Mesenchymal stem cell (in vitro differentiated cells and primary cell): Measurements from ENCODE around the gene KCND2.

Experiments used
- DNase-seq: peaks from one replicate; pipeline ENCODE4 v3.0.0-alpha.2; 2013
- H2AFZ ChIP-seq: one replicate; pipeline ENCODE4 v1.6.1; 2013; ENCODE audit warnings: low read depth, mild to moderate bottlenecking, control low read depth, inconsistent platforms, low read length, moderate library complexity
- H2AK5ac ChIP-seq: 2 replicates; pipeline ENCODE4 v1.6.1; 2013; ENCODE audit warnings: low read length, moderate library complexity, mild to moderate bottlenecking, inconsistent platforms; ENCODE audit not compliant: severe bottlenecking
- H2BK120ac ChIP-seq: one replicate; pipeline ENCODE4 v1.6.1; 2013; ENCODE audit warnings: low read depth, mild to moderate bottlenecking, inconsistent platforms, low read length, moderate library complexity
- H2BK12ac ChIP-seq, 2 experiments: one replicate each; pipeline ENCODE4 v1.6.1; 2013; ENCODE audit warnings: inconsistent platforms in 2 of 2, low read length in 2 of 2, mild to moderate bottlenecking in 2 of 2, moderate library complexity in 2 of 2, control low read depth in 1 of 2
- H2BK15ac ChIP-seq: one replicate; pipeline ENCODE4 v1.6.1; 2013; ENCODE audit warnings: mild to moderate bottlenecking, low read depth, inconsistent platforms; ENCODE audit not compliant: poor library complexity, severe bottlenecking
- H2BK5ac ChIP-seq: 2 replicates; pipeline ENCODE4 v1.6.1; 2013; ENCODE audit warnings: low read depth, mild to moderate bottlenecking, low read length, control low read depth, inconsistent platforms; ENCODE audit not compliant: poor library complexity, severe bottlenecking
- H3K14ac ChIP-seq, 2 experiments: one replicate each; pipeline ENCODE4 v1.6.1; 2013; ENCODE audit warnings: inconsistent platforms in 2 of 2, low read length in 2 of 2, control low read depth in 1 of 2, mild to moderate bottlenecking in 1 of 2, moderate library complexity in 1 of 2
- H3K18ac ChIP-seq, 2 experiments: one replicate each; pipeline ENCODE4 v1.6.1; 2013; ENCODE audit warnings: inconsistent platforms in 2 of 2, low read length in 2 of 2, control low read depth in 1 of 2, low read depth in 1 of 2, mild to moderate bottlenecking in 1 of 2
- H3K23ac ChIP-seq, 2 experiments: one replicate each; pipeline ENCODE4 v1.6.1; 2013; ENCODE audit warnings: inconsistent platforms in 2 of 2, low read length in 2 of 2, mild to moderate bottlenecking in 2 of 2, moderate library complexity in 2 of 2, control low read depth in 1 of 2
- H3K27ac ChIP-seq: 2 replicates; pipeline ENCODE4 v1.5.1; 2013; ENCODE audit warnings: mild to moderate bottlenecking, moderate library complexity, low read length, control low read depth, inconsistent platforms; ENCODE audit not compliant: poor library complexity, severe bottlenecking
- H3K27me3 ChIP-seq, 2 experiments: 2 replicates each; pipeline versions ENCODE4 v1.6.1 to v1.7.0; 2013; ENCODE audit warnings: low read length in 2 of 2, mild to moderate bottlenecking in 2 of 2, moderate library complexity in 2 of 2, control low read depth in 1 of 2, inconsistent platforms in 1 of 2; ENCODE audit not compliant: control insufficient read depth in 1 of 2, insufficient read depth in 1 of 2
- H3K36me3 ChIP-seq, 2 experiments: 2 replicates each; pipeline versions ENCODE4 v1.6.1 to v1.7.0; 2013; ENCODE audit warnings: low read length in 2 of 2, control low read depth in 1 of 2, inconsistent platforms in 1 of 2, low read depth in 1 of 2, mild to moderate bottlenecking in 1 of 2; ENCODE audit not compliant: insufficient read depth in 2 of 2, control insufficient read depth in 1 of 2
- H3K4ac ChIP-seq, 2 experiments: one replicate each; pipeline ENCODE4 v1.6.1; 2013; ENCODE audit warnings: inconsistent platforms in 2 of 2, low read length in 2 of 2, mild to moderate bottlenecking in 2 of 2, moderate library complexity in 2 of 2, control low read depth in 1 of 2, low read depth in 1 of 2
- H3K4me1 ChIP-seq: 2 replicates; pipeline ENCODE4 v1.6.1; 2013; ENCODE audit warnings: low read depth, low read length, control low read depth; ENCODE audit not compliant: control insufficient read depth, insufficient read depth
- H3K4me2 ChIP-seq: 2 replicates; pipeline ENCODE4 v1.6.1; 2013; ENCODE audit warnings: low read length, mild to moderate bottlenecking, inconsistent platforms; ENCODE audit not compliant: poor library complexity, severe bottlenecking
- H3K4me3 ChIP-seq, 2 experiments: 2 replicates each; pipeline versions ENCODE4 v1.5.1 to v1.7.0; 2013; ENCODE audit warnings: low read length in 2 of 2, mild to moderate bottlenecking in 2 of 2, control low read depth in 1 of 2, low read depth in 1 of 2; ENCODE audit not compliant: insufficient read depth in 1 of 2
- H3K79me1 ChIP-seq: replicated peaks from 2 replicates; pipeline ENCODE4 v1.6.1; 2013; ENCODE audit warnings: mild to moderate bottlenecking, control low read depth, low read length, inconsistent platforms; ENCODE audit not compliant: poor library complexity, severe bottlenecking
- H3K9ac ChIP-seq: 2 replicates; pipeline ENCODE4 v1.7.0; 2013; ENCODE audit warnings: mild to moderate bottlenecking, low read length, moderate library complexity
- H3K9me3 ChIP-seq: 2 replicates; pipeline ENCODE4 v1.7.0; 2013; ENCODE audit warnings: mild to moderate bottlenecking, low read length; ENCODE audit not compliant: control insufficient read depth
- H4K8ac ChIP-seq: one replicate; pipeline ENCODE4 v1.6.1; 2013; ENCODE audit warnings: inconsistent platforms, mild to moderate bottlenecking, low read length, moderate library complexity
- H4K91ac ChIP-seq: one replicate; pipeline ENCODE4 v1.6.1; 2013; ENCODE audit warnings: mild to moderate bottlenecking, low read length, inconsistent platforms
- WGBS: methylation state at CpG from one replicate; pipeline ENCODE4 v1.1.7; 2013; ENCODE audit warnings: mixed read lengths; 5-methylcytosine and 5-hydroxymethylcytosine counted together

KCND2 gene

DNA sequence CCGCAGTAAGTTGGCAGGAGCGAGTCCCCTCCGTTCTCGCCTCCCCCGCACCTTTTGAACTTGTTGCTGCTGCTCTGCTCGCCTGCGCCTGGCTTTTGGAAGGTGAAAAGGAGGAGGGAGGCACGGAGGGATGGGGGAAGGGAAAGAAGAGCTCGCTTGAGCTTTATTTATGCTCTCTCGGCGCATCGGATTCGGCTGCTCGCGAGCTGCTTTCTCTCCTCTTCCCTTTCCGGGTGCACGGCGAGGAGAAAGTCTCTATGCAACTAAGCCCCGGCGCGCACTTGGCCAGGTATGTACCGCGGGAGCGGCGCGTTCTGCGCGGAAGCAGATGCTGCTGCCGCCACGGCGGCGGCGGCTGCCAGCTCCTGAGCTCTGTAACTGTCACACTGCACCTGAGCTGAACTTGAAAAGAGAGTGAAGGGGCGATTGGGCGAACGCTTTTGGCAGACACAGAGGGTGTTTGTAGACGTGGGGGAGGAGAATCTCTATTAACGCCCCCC lies 551 bp downstream of the KCND2 start:
- Histone ChIP-seq H3K79me1 (no peaks in the 10 kb centered on the region), H3K4me1 (peaks cover 7% of the 10 kb centered on the region), H3K23ac (no peak overlapping the region), H2AK5ac (no peak overlapping the region), H3K18ac (peak overlapping the region in 1 of 2 experiments; percentile 54), H3K4me2 (peak overlapping the region; percentile 87), H3K9ac (peak overlapping the region; percentile 84), H3K9me3 (peaks cover 9% of the 10 kb centered on the region), H2BK120ac (no peak overlapping the region), H3K27me3 (peaks cover 0 to 4% of the 10 kb centered on the region in 2 experiments), H2BK12ac (peak overlapping the region in 1 of 2 experiments; percentile 29), H3K36me3 (peaks cover 0 to 12% of the 10 kb centered on the region in 2 experiments), H4K91ac (peak overlapping the region; percentile 24), H3K4ac (no peak overlapping the region), H2BK5ac (no peak overlapping the region), H2AFZ (peak overlapping the region; percentile 60), H4K8ac (no peak overlapping the region), H3K27ac (no peak overlapping the region), H2BK15ac (peak overlapping the region; percentile 70), H3K4me3 (peak overlapping the region; percentile 74 to 86), H3K14ac (peak overlapping the region in 1 of 2 experiments; percentile 44)
- under 1% methylated on average over 33 of the region's 38 CpGs for WGBS
- DNase-seq, result peak; percentile 29

DNA sequence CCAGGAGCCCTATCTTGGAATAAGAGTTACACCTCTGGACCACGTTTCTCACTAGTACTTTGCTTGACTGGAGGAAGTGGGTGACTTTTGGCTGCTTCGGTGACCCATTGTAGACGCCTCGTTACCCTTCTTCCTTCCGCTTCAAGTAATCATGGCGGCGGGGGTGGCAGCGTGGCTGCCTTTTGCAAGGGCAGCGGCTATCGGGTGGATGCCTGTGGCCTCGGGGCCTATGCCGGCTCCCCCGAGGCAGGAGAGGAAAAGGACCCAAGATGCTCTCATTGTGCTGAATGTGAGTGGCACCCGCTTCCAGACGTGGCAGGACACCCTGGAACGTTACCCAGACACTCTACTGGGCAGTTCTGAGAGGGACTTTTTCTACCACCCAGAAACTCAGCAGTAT lies 1.5 kb downstream of the KCND2 start:
- H2AFZ ChIP-seq, result no peak overlapping the region
- no peak for DNase-seq
- no peak overlapping the region for H3K14ac ChIP-seq
- H3K4me1 ChIP-seq, result peaks cover 7% of the 10 kb centered on the region
- no peak overlapping the region for H4K8ac ChIP-seq
- no peak overlapping the region for H2BK120ac ChIP-seq
- H2BK15ac ChIP-seq, result no peak overlapping the region
- no peak overlapping the region for H3K4me2 ChIP-seq
- H3K79me1 ChIP-seq, result no peaks in the 10 kb centered on the region
- WGBS, result 96% methylated on average over 16 of the region's 16 CpGs
- peak overlapping the region; percentile 84 for H3K9ac ChIP-seq
- H3K23ac ChIP-seq, result no peak overlapping the region
- H3K4me3 ChIP-seq, result peak overlapping the region in 1 of 2 experiments; percentile 86
- no peak overlapping the region for H2BK12ac ChIP-seq
- no peak overlapping the region for H2BK5ac ChIP-seq
- H3K27me3 ChIP-seq, result peaks cover 0 to 4% of the 10 kb centered on the region in 2 experiments
- peaks cover 9% of the 10 kb centered on the region for H3K9me3 ChIP-seq
- no peak overlapping the region for H4K91ac ChIP-seq
- H3K36me3 ChIP-seq, result peaks cover 0 to 12% of the 10 kb centered on the region in 2 experiments
- H2AK5ac ChIP-seq, result no peak overlapping the region
- no peak overlapping the region for H3K4ac ChIP-seq
- H3K27ac ChIP-seq, result no peak overlapping the region
- no peak overlapping the region for H3K18ac ChIP-seq

DNA sequence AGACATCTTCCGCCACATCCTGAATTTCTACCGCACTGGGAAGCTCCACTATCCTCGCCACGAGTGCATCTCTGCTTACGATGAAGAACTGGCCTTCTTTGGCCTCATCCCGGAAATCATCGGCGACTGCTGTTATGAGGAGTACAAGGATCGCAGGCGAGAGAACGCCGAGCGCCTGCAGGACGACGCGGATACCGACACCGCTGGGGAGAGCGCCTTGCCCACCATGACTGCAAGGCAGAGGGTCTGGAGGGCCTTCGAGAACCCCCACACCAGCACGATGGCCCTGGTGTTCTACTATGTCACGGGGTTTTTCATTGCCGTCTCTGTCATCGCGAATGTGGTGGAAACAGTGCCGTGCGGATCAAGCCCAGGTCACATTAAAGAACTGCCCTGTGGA lies 1.9 kb downstream of the KCND2 start:
- Histone ChIP-seq H3K27ac (no peak overlapping the region), H2BK12ac (no peak overlapping the region), H4K91ac (no peak overlapping the region), H2BK120ac (no peak overlapping the region), H3K4ac (no peak overlapping the region), H3K79me1 (no peaks in the 10 kb centered on the region), H3K27me3 (peaks cover 0 to 4% of the 10 kb centered on the region in 2 experiments), H3K14ac (no peak overlapping the region), H3K36me3 (peaks cover 0 to 12% of the 10 kb centered on the region in 2 experiments), H2AK5ac (no peak overlapping the region), H3K9me3 (peaks cover 9% of the 10 kb centered on the region), H3K9ac (no peak overlapping the region), H4K8ac (no peak overlapping the region), H3K23ac (no peak overlapping the region), H2BK5ac (no peak overlapping the region), H3K4me1 (peaks cover 7% of the 10 kb centered on the region), H3K4me2 (no peak overlapping the region), H2AFZ (no peak overlapping the region), H3K4me3 (peak overlapping the region in 1 of 2 experiments; percentile 86), H3K18ac (no peak overlapping the region), H2BK15ac (no peak overlapping the region)
- DNase-seq, result no peak
- WGBS, result 98% methylated on average over 27 of the region's 27 CpGs

DNA sequence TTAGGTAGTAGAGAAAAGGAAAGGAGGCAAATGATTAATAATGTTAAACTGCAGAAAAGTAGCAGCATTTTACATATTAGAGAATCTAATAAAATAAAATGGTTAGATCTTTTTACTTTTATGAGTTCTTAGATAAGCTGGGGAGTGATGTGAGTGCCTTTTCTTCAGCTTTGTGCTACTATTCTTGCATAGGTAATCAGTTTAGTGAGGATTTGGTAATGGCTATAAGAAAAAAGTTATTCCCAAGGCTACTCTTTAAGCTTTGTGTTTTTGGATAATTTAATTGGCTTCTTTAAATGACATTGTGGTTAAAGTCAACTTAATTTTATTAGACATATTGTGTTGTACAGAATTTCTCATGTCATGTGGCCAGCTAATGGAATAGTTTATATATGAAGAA lies 3.7 kb downstream of the KCND2 start:
- Histone ChIP-seq H3K9ac (peak overlapping the region; percentile 80), H4K8ac (no peak overlapping the region), H2BK120ac (no peak overlapping the region), H3K27me3 (peaks cover 0 to 4% of the 10 kb centered on the region in 2 experiments), H3K79me1 (no peaks in the 10 kb centered on the region), H2AFZ (no peak overlapping the region), H2BK5ac (no peak overlapping the region), H3K4ac (no peak overlapping the region), H4K91ac (no peak overlapping the region), H3K14ac (no peak overlapping the region), H3K9me3 (peaks cover 9% of the 10 kb centered on the region), H3K18ac (no peak overlapping the region), H3K4me1 (peaks cover 7% of the 10 kb centered on the region), H3K36me3 (peaks cover 0 to 15% of the 10 kb centered on the region in 2 experiments), H3K27ac (no peak overlapping the region), H2BK15ac (no peak overlapping the region), H2AK5ac (no peak overlapping the region), H2BK12ac (no peak overlapping the region), H3K4me3 (peak overlapping the region in 1 of 2 experiments; percentile 86), H3K4me2 (no peak overlapping the region), H3K23ac (no peak overlapping the region)
- no peak for DNase-seq
